Urinary bladder (tissue), 4 donors: ENCODE results near the gene MAPK8IP3. TPM values are rescaled to one million over a fixed set of nuclear protein-coding genes. Genes with fewer than 3 reads are reported as not detected.

ENCODE experiments used
- DNase-seq: peaks from one replicate; pipeline ENCODE4 v3.0.0-alpha.2; 2015; ENCODE audit errors: extremely low spot score
- H3K27ac ChIP-seq: one replicate; pipeline ENCODE4 v1.5.1; 2013; ENCODE audit warnings: low read depth, mild to moderate bottlenecking, moderate library complexity
- H3K36me3 ChIP-seq: one replicate; pipeline ENCODE4 v1.6.1; 2013; ENCODE audit warnings: mild to moderate bottlenecking, moderate library complexity; ENCODE audit not compliant: insufficient read depth
- H3K4me1 ChIP-seq: one replicate; pipeline ENCODE4 v1.6.1; 2013; ENCODE audit warnings: mild to moderate bottlenecking, moderate library complexity; ENCODE audit not compliant: insufficient read depth
- H3K4me3 ChIP-seq: one replicate; pipeline ENCODE4 v1.5.1; 2013; ENCODE audit warnings: low read depth, low read length
- WGBS: extraction: QIAGEN DNeasy Blood & Tissue Kit; methylation state at CpG from one replicate; pipeline ENCODE4 v1.1.7; 2013; 5-methylcytosine and 5-hydroxymethylcytosine counted together
- polyA plus RNA-seq: library from polyadenylated mRNA; stranded (reverse); fragments of 200-250 nt; gene quantifications from one replicate; pipeline ENCODE4 v1.2.3, GENCODE V29; 2013
- total RNA-seq: library from RNA; depleted of rRNA; stranded (reverse); fragments of >200 nt; gene quantifications from one replicate; pipeline ENCODE4 v1.2.3, GENCODE V29; 2014
- donor health status: healthy with polysubstance abuse.
- donor health status: healthy.

Gene MAPK8IP3
- total and polyA plus RNA-seq, 2 donors, result 36.8 to 47.0 TPM

DNA sequence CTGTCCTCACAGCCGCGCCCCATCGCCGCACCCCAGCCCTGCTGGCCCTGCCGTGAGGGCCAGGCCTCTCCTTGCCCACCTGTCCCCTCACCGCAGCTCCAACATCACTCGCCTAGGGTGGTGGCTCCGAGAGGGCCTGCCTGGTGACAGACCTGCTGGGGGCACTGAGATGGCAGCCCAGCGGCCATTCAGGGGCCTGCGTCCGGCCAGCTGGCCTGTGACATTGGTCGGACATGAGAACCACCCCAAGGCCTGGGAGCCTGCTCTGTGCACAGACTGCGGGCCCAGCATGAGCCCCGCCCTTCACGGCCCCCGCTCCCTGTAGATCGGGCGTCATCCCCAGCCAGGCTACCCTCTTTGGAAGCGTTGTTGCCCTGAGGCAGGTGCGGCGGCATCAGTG lies 53.5 kb downstream of the MAPK8IP3 start:
- WGBS, result 95% methylated on average over 21 of the region's 21 CpGs
- Histone ChIP-seq H3K36me3 (peaks cover 3% of the 10 kb centered on the region), H3K4me1 (no peaks in the 10 kb centered on the region), H3K27ac (no peak overlapping the region), H3K4me3 (no peak overlapping the region)
- no peak for DNase-seq

DNA sequence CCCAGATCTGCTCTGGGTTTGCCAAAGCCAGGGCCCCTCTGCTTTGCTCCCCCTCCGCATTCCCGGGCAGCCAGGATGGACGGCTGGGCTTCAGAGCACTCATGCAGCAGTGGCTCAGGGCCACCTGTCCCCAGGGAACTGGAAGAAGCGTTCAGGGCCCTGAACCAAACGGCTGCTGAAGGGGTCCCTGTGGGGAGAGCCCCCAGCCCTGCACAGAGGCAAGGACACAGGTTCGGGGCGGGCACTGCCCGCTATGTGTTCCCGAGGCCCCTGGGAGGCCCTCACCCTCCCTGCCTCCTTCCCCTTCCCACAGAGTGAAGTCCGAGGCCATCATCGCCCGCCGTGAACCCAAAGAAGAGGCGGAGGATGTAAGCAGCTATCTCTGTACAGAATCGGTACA lies 54.9 kb downstream of the MAPK8IP3 start:
- 85% methylated on average over 15 of the region's 15 CpGs for WGBS
- peaks cover 7% of the 10 kb centered on the region for H3K36me3 ChIP-seq
- no peak for DNase-seq
- H3K27ac ChIP-seq, result no peak overlapping the region
- H3K4me1 ChIP-seq, result no peaks in the 10 kb centered on the region
- H3K4me3 ChIP-seq, result no peak overlapping the region

DNA sequence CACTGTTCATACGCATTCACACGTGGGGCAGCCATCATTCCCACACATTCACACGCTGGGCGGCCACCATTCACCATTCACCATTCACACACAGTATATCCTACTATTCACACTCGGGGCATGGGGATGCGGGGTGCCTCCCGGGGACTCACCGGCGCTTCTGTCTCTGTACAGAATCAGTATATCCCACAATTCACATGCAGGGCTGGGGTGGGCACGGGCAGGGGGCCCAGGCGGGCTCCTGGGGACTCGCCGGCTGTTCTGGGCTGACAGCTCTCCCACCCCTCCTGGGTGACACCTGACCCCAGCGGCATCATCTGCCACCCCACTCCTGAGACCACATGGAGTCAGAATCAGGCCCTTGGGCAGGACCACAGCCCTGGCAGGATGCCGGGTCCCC lies 55.8 kb downstream of the MAPK8IP3 start:
- DNase-seq, result no peak

DNA sequence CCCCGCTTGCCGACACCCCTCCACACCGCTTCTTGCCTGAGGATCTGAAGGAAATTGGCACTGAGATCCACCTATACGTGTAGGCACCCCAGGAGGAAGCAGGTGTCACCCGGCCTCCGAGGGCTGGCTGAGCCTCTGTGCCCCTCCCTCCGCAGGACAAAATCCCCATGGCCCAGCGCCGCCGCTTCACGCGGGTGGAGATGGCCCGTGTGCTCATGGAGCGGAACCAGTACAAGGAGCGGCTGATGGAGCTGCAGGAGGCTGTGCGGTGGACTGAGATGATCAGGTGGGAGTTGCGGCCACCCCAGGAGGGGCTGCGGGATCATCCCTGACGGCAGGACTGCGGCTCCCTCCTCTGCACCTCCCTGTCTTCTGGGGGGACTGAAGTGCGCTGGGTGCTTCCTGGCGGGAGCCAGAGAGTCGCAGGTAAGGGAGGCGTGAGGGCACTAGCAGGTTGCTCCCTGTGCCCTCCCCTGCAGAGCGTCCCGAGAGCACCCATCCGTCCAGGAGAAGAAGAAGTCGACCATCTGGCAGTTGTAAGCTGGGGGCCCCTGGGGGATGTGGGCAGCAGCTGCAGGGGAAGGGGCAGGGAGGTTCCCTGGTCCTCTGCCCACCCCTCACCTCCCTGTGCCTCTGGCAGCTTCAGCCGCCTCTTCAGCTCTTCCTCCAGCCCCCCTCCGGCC lies 56.3 kb downstream of the MAPK8IP3 start:
- Histone ChIP-seq H3K27ac (no peak overlapping the region), H3K36me3 (peaks cover 7% of the 10 kb centered on the region), H3K4me3 (no peak overlapping the region), H3K4me1 (no peaks in the 10 kb centered on the region)
- 86% methylated on average over 30 of the region's 30 CpGs for WGBS
- no peak for DNase-seq

More for the DNA sequence above, 55.8 kb downstream of the MAPK8IP3 start:
- WGBS, result 93% methylated on average over 15 of the region's 15 CpGs
- Histone ChIP-seq H3K4me1 (no peaks in the 10 kb centered on the region), H3K4me3 (no peak overlapping the region), H3K27ac (no peak overlapping the region), H3K36me3 (peaks cover 7% of the 10 kb centered on the region)

DNA sequence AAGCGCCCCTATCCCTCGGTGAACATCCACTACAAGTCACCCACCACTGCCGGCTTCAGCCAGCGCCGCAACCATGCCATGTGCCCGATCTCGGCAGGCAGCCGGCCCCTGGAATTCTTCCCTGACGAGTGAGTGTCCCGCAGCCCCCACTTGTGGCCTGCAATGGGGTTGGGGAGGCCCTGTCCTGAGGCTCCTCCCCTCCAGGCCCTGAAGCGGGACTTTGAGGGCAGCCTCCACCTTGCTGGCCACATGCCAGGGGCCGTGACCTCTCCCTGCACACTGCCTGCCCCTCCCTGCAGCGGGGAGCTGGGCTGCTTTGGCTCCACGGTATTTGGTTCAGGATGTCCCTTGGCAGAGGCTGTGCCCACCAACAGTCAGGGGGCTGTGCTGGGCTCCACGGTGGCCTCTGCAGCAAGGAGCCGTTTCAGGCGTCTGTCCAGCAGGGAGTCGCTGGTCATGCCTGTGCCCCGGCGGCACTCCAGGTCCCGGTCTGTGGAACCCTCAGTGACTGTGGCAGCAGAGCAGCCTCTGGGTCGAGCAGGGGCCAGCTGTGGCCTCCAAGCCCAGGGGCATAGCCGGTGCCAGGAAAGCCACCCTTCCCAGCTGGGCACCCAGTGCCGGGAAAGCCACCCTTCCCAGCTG lies 57.0 kb downstream of the MAPK8IP3 start:
- H3K4me1 ChIP-seq, result no peaks in the 10 kb centered on the region
- DNase-seq, result no peak
- H3K36me3 ChIP-seq, result peaks cover 7% of the 10 kb centered on the region
- WGBS, result 86% methylated on average over 24 of the region's 24 CpGs
- H3K4me3 ChIP-seq, result no peak overlapping the region
- no peak overlapping the region for H3K27ac ChIP-seq

DNA sequence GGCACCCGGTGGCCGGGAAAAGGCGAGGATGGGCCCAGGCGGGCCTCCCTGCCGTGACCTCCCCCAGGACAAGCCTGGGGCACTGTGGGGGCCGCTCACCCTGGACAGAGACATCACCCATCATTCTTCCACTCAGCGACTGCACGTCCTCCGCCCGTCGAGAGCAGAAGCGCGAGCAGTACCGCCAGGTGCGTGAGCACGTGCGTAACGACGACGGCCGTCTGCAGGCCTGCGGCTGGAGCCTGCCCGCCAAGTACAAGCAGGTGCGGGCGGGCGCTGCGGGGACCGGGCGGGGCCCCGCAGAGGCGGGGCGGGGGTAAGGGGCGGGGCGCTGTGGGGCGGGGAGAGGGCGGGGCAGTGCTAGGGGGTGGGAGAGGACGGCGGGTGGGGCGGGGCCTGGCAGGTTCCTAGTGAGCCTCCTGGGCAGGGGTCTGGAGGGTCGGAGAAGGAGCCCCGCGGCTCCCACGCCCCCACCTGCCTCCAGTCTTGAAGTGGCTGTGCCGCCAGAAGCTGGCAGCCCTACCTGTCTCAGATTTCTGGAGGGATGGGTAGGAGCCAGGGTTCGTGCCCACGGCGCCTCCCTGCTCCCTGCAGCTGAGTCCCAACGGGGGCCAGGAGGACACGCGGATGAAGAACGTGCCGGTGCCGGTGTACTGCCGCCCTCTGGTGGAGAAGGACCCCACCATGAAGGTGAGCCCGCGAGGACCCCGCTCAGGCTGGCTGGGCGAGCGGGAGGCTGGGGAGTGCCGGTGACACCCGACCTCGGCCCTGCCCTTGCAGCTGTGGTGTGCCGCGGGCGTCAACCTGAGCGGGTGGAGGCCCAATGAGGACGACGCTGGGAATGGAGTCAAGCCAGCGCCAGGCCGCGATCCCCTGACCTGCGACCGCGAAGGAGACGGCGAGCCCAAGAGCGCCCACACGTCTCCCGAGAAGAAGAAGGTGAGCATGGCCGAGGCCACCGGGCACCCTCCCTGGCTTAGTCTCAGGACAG lies 57.8 kb downstream of the MAPK8IP3 start:
- Histone ChIP-seq H3K4me1 (no peaks in the 10 kb centered on the region), H3K27ac (no peak overlapping the region), H3K4me3 (no peak overlapping the region), H3K36me3 (peaks cover 7% of the 10 kb centered on the region)
- no peak for DNase-seq
- 66% methylated on average over 81 of the region's 81 CpGs for WGBS

DNA sequence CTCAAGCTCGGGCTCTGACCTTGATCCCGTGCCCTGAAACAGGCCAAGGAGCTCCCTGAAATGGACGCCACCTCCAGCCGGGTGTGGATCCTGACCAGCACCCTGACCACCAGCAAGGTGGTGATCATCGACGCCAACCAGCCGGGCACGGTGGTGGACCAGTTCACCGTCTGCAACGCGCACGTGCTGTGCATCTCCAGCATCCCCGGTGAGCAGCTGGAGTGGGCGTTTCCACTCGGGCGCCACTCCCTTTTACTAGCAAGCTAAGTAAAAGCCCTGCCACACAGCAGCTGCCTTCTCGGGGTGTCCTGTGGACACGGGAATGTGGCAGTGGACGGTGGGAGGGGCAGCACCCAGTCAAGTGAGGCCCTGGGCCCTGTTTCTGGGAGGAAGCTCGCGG lies 59.0 kb downstream of the MAPK8IP3 start:
- Histone ChIP-seq H3K4me3 (no peak overlapping the region), H3K27ac (no peak overlapping the region), H3K36me3 (peaks cover 7% of the 10 kb centered on the region), H3K4me1 (no peaks in the 10 kb centered on the region)
- WGBS, result 91% methylated on average over 21 of the region's 21 CpGs
- DNase-seq, result no peak

DNA sequence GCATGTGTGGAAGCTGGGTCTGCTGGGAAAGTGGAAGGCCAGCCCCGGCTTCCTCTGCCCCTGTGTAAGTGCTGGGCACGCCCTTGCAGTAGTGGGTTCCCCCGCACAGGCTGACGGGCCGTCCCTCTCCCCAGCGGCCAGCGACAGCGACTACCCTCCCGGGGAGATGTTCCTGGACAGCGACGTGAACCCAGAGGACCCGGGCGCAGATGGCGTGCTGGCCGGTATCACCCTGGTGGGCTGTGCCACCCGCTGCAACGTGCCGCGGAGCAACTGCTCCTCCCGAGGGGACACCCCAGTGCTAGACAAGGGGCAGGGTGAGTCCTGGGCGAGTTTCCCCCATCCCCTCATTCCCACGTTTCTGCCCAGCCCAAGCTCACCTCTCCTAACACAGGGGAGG lies 59.8 kb downstream of the MAPK8IP3 start:
- WGBS, result 90% methylated on average over 22 of the region's 22 CpGs

DNA sequence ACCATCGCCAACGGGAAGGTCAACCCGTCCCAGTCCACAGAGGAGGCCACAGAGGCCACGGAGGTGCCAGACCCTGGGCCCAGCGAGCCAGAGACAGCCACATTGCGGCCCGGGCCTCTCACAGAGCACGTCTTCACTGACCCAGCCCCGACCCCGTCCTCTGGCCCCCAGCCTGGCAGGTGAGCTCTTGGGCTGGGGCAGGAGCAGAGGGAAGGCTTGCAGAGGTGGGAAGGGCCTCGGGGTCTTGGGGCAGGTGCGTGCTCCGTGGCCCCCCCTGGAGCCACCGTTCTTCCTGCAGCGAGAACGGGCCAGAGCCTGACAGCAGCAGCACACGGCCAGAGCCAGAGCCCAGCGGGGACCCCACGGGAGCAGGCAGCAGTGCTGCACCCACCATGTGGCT lies 60.2 kb downstream of the MAPK8IP3 start:
- no peaks in the 10 kb centered on the region for H3K4me1 ChIP-seq
- WGBS, result 90% methylated on average over 19 of the region's 19 CpGs
- peaks cover 4% of the 10 kb centered on the region for H3K36me3 ChIP-seq
- DNase-seq, result no peak
- no peak overlapping the region for H3K27ac ChIP-seq
- H3K4me3 ChIP-seq, result no peak overlapping the region

More for the DNA sequence above, 59.8 kb downstream of the MAPK8IP3 start:
- Histone ChIP-seq H3K4me1 (no peaks in the 10 kb centered on the region), H3K36me3 (peaks cover 4% of the 10 kb centered on the region), H3K4me3 (no peak overlapping the region), H3K27ac (no peak overlapping the region)
- DNase-seq, result no peak

DNA sequence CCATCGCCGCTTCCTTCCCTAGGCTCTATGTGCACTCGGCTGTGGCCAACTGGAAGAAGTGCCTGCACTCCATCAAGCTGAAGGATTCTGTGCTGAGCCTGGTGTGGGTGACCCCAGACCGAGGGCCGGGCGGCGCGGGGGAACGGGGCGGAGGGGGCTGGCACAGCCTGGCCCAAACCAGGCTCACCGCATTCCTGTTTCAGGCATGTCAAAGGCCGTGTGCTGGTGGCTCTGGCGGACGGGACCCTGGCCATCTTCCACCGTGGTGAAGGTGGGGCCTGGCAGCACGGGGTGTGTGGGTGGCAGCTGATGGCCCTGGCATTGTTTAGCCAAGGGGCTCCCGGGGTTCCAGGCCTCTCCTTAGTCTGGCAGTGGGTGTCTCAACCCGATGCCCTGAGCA lies 60.7 kb downstream of the MAPK8IP3 start:
- Histone ChIP-seq H3K4me3 (no peak overlapping the region), H3K4me1 (no peaks in the 10 kb centered on the region), H3K27ac (no peak overlapping the region), H3K36me3 (peaks cover 4% of the 10 kb centered on the region)
- WGBS, result 88% methylated on average over 18 of the region's 18 CpGs
- DNase-seq, result no peak

DNA sequence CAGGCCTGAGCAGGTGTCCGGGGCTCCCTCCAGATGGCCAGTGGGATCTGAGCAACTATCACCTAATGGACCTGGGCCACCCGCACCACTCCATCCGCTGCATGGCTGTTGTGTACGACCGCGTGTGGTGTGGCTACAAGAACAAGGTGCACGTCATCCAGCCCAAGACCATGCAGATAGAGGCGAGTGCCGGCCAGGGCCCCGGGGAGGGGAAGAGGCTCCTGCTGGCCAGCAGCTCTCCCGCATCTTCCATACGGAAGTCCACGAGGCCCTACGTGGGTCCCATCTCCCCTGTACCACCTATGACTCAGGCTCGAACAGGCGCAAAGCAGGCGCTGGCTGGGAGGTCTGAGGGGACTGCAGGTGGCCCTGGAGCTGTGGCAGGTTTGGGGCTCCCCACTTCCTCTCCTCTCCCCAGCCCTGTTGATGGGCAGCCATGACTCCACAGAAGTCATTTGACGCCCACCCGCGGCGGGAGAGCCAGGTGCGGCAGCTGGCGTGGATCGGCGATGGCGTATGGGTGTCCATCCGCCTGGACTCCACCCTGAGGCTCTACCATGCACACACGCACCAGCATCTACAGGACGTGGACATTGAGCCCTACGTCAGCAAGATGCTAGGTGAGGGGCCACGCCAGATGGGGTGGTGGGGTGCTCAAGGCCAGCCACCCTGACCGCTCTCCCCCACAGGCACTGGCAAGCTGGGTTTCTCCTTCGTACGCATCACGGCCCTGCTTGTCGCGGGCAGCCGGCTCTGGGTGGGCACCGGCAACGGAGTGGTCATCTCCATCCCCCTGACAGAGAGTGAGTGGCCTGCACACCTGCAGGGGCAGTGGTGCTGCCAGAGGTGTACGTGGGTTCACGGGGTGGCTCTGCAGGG lies 61.4 kb downstream of the MAPK8IP3 start:
- no peak for DNase-seq
- Histone ChIP-seq H3K36me3 (peaks cover 4% of the 10 kb centered on the region), H3K27ac (no peak overlapping the region), H3K4me3 (no peak overlapping the region), H3K4me1 (no peaks in the 10 kb centered on the region)
- WGBS, result 91% methylated on average over 42 of the region's 42 CpGs

DNA sequence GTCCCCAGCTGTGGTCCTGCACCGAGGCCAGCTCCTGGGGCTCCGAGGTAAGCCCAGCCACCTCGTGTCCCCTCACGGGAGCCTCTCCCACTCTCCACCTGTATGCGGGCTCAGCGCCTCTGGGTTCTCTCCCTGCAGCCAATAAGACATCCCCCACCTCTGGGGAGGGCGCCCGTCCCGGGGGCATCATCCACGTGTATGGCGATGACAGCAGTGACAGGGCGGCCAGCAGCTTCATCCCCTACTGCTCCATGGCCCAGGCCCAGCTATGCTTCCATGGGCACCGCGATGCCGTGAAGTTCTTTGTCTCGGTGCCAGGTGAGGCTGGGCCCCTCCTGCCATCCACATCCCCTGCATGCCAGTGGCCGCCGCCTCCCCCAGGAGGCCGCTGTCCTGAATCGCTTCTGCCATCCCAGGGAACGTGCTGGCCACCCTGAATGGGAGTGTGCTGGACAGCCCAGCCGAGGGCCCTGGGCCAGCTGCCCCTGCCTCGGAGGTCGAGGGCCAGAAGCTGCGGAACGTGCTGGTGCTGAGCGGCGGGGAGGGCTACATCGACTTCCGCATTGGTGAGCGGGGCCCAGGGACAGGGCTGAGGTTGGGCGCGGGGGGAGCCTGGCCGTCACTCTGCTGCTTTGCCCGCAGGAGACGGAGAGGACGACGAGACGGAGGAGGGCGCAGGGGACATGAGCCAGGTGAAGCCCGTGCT lies 62.2 kb downstream of the MAPK8IP3 start:
- 85% methylated on average over 41 of the region's 41 CpGs for WGBS
- no peak overlapping the region for H3K27ac ChIP-seq
- H3K36me3 ChIP-seq, result peaks cover 4% of the 10 kb centered on the region
- DNase-seq, result no peak
- no peak overlapping the region for H3K4me3 ChIP-seq
- no peaks in the 10 kb centered on the region for H3K4me1 ChIP-seq
